Left lung (tissue), 10 donors: Measurements from ENCODE around the gene LDB2. TPM values are rescaled to one million over a fixed set of nuclear protein-coding genes. Genes with fewer than 3 reads are reported as not detected.

Experiments used
- ATAC-seq: fragments of 200-7000 bp; cut with Tn5 transposase; one replicate; pipeline ENCODE4 v1.9.1; 2020; ENCODE audit warnings: moderate library complexity
- DNase-seq, 4 donors: peaks; one replicate each; pipeline ENCODE4 v3.0.0-alpha.2; 2013 to 2020
- H3K27ac ChIP-seq, 2 donors: fragments of 200-600 bp; sonication (generic) in 1 of 2; one replicate each; pipeline versions ENCODE4 v1.5.0 to v1.8.0; 2020 to 2021
- H3K27me3 ChIP-seq, 2 donors: fragments of 200-600 bp; sonication (generic) in 1 of 2; one replicate each; pipeline versions ENCODE4 v1.5.0 to v1.8.0; 2020 to 2021
- H3K36me3 ChIP-seq, 2 donors: fragments of 200-600 bp; sonication (generic) in 1 of 2; one replicate each; pipeline versions ENCODE4 v1.5.0 to v1.8.0; 2020 to 2021
- H3K4me1 ChIP-seq, 2 donors: fragments of 200-600 bp; one replicate each; pipeline ENCODE4 v1.8.0; 2021
- H3K4me3 ChIP-seq, 2 donors: fragments of 200-600 bp; sonication (generic) in 1 of 2; one replicate each; pipeline versions ENCODE4 v1.5.0 to v1.8.0; 2020 to 2021; ENCODE audit warnings: mild to moderate bottlenecking in 1 of 2
- H3K9me3 ChIP-seq, 2 donors: fragments of 200-600 bp; sonication (generic) in 1 of 2; one replicate each; pipeline versions ENCODE4 v1.5.0 to v1.8.0; 2020 to 2021
- CTCF ChIP-seq, 2 donors: fragments of 200-600 bp; sonication (generic) in 1 of 2; IDR thresholded peaks; one replicate each; pipeline versions ENCODE4 v1.5.0 to v1.8.0; 2021; ENCODE audit warnings: antibody characterized with exemption in 2 of 2
- intact Hi-C, 2 donors: fragments of 100-400 bp; cut with DNase I; formaldehyde crosslinking; loops; one replicate each; pipeline versions ENCODE4 v1.11.2 to v1.14.2; 2022
- polyA plus RNA-seq, 6 donors: library from polyadenylated mRNA; unstranded; fragments of 120-200 nt; gene quantifications; one replicate each; pipeline ENCODE4 v1.2.1, GENCODE V29; 2013; ENCODE audit not compliant: insufficient read length in 6 of 6
- total RNA-seq, 2 donors: library from RNA; stranded (reverse); fragmentation: NEBNext Ultra II Directional; extraction: Animal tissue kit (Norgen Biotek cat#: 25700); gene quantifications; one replicate each; pipeline ENCODE4 v1.2.1, GENCODE V29; 2021
- donor health status: DM: no; HTN: yes; CAD: no.
- donor health status: DM: no; HTN: no; CAD: no.

LDB2 gene
- total and polyA plus RNA-seq, 8 donors: 37.7 to 97.0 (median 78.5) TPM

DNA sequence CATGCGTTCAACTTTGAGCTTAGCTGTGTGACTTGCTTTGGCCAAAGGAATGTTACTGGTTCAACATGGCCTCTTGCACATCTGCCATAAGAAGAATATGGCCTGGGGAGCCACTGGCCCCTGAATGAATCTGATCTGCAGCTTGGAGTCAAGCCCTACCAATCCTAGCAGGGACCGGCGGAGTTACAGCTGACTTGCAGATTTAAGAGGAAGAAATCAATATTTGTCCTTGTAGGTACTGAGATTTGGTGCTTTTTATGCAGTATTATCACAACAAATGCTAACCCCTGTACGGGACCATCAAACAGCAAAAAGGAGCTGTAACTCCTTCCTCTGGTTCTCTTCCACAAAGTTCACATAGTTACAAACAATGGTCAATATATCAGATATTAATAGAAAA lies 252.0 kb downstream of the LDB2 start:
- Histone ChIP-seq H3K27ac (no peak overlapping the region), H3K36me3 (no peaks in the 10 kb centered on the region), H3K27me3 (no peaks in the 10 kb centered on the region), H3K4me3 (no peak overlapping the region), H3K4me1 (peaks cover 0 to 6% of the 10 kb centered on the region in 2 donors), H3K9me3 (no peaks in the 10 kb centered on the region)
- intact Hi-C loops: no loop called here
- no peak for ATAC-seq
- TF ChIP-seq CTCF (IDR thresholded peaks at IDR 0.05): no peak
- no peak for DNase-seq

DNA sequence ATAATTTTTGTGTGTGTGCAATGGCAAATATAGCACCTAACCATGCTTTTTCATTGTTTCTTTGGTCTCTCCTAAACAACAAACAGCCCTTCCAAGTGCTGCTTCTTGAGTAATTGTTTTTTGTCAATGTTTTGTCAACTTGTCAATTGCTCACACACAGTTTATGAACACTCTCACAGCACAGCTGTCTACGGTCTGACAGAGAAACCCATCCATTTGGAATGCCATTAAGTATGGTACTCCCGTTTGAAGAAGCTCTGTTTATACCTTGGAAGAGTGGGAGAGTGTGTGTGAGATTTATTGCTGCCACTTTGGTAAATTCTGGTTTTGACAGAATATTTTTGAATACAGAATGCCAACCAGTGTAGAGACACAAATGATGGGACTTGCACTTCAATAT lies 254.6 kb downstream of the LDB2 start:
- peaks cover 0 to 9% of the 10 kb centered on the region in 2 donors for H3K4me1 ChIP-seq
- no peaks in the 10 kb centered on the region for H3K36me3 ChIP-seq
- H3K27me3 ChIP-seq: no peaks in the 10 kb centered on the region
- no peak for DNase-seq
- no peak for ATAC-seq
- H3K9me3 ChIP-seq: no peaks in the 10 kb centered on the region
- no peak overlapping the region for H3K27ac ChIP-seq
- no peak overlapping the region for H3K4me3 ChIP-seq
- TF ChIP-seq CTCF (IDR thresholded peaks at IDR 0.05): no peak
- intact Hi-C loops: no loop called here

DNA sequence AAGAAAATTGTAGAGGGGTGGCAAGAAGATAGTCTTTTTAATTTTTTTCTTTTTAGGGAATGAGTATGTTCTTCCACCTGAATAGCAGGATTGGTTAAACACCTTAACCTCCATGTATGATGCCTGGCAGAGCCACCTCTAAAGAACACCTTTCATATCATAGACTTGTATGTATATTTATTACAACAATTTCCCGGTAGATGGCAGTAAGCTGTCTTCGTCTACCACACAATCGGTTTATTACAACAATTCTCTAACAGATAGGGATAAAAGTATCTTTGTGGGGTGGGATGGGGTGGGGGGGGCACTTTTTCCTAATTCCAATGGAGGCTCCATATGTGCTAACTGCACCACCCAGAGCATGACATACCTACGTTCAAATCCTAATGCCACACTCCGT lies 255.5 kb downstream of the LDB2 start:
- H3K9me3 ChIP-seq: no peaks in the 10 kb centered on the region
- intact Hi-C loops: no loop called here
- H3K4me3 ChIP-seq: no peak overlapping the region
- H3K27ac ChIP-seq: no peak overlapping the region
- peaks cover 0 to 9% of the 10 kb centered on the region in 2 donors for H3K4me1 ChIP-seq
- TF ChIP-seq CTCF (IDR thresholded peaks at IDR 0.05): no peak
- ATAC-seq (no peak), DNase-seq (no peak)
- H3K27me3 ChIP-seq: no peaks in the 10 kb centered on the region
- H3K36me3 ChIP-seq: no peaks in the 10 kb centered on the region

DNA sequence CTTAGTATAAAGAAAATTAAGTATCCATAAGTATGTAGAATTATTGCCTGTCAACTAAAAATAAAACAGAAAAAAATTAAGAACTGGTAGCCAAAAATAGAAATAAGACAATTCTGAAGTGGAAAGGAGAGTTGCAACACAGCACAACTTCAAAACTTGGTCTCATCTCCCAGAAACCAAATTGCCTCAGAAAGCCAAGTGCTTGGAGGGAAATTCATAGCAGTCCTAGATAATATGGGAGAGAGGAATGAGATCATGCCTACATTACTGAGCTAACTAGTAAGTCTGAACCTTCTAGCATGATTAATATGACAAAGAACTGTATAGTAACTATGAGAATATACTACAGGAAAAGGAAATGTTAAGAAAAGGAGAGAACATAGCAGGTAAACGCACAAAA lies 256.5 kb downstream of the LDB2 start:
- no peak for DNase-seq
- ATAC-seq: peak; percentile 45
- Histone ChIP-seq H3K27ac (no peak overlapping the region), H3K9me3 (no peaks in the 10 kb centered on the region), H3K27me3 (no peaks in the 10 kb centered on the region), H3K36me3 (no peaks in the 10 kb centered on the region), H3K4me1 (peaks cover 0 to 9% of the 10 kb centered on the region in 2 donors), H3K4me3 (no peak overlapping the region)
- no peak for TF ChIP-seq CTCF (IDR thresholded peaks at IDR 0.05)
- intact Hi-C loops: no loop called here

- Histone ChIP-seq H3K36me3 (no peaks in the 10 kb centered on the region), H3K4me1 (peaks cover 0 to 3% of the 10 kb centered on the region in 2 donors), H3K27ac (no peak overlapping the region), H3K9me3 (peaks cover 0 to 13% of the 10 kb centered on the region in 2 donors), H3K27me3 (no peaks in the 10 kb centered on the region), H3K4me3 (no peak overlapping the region)
- ATAC-seq: no peak
- intact Hi-C loops: no loop called here
- no peak for DNase-seq
- TF ChIP-seq CTCF (IDR thresholded peaks at IDR 0.05): no peak
Measured at GRCh38 chr4:16636912-16637630, 261.4 kb downstream of the LDB2 start.
